Left ventricle myocardium inferior (tissue), 1 donor: Measurements from ENCODE around the gene NUP133. TPM values are rescaled to one million over a fixed set of nuclear protein-coding genes. Genes with fewer than 3 reads are reported as not detected.
A peak's percentile ranks its signal among the peaks of the same experiment; 100 is the strongest.
"Not testable (repeated sequence)": the region's sequence is repeated elsewhere in the genome, so short reads cannot be mapped to it uniquely, and the experiment has no call there.

Experiments
- DNase-seq: peaks from one replicate; pipeline ENCODE4 v3.0.0-alpha.2; 2020
- H3K27ac ChIP-seq: fragments of 200-600 bp; replicated peaks from 2 replicates; pipeline ENCODE4 v1.8.0; 2021
- H3K27me3 ChIP-seq: fragments of 200-600 bp; 2 replicates; pipeline ENCODE4 v1.8.0; 2021; ENCODE audit warnings: low read depth
- H3K36me3 ChIP-seq: fragments of 200-600 bp; 2 replicates; pipeline ENCODE4 v1.8.0; 2021
- H3K4me1 ChIP-seq: fragments of 200-600 bp; 2 replicates; pipeline ENCODE4 v1.8.0; 2021
- H3K4me3 ChIP-seq: fragments of 200-600 bp; 2 replicates; pipeline ENCODE4 v1.8.0; 2021; ENCODE audit warnings: mild to moderate bottlenecking, moderate library complexity
- H3K9me3 ChIP-seq: fragments of 200-600 bp; replicated peaks from 2 replicates; pipeline ENCODE4 v1.8.0; 2021
- intact Hi-C: fragments of 100-400 bp; cut with micrococcal nuclease; formaldehyde crosslinking; loops from one replicate; pipeline ENCODE4 v1.11.0; 2022
- total RNA-seq: library from RNA; stranded (reverse); fragmentation: NEBNext Ultra II Directional; extraction: Animal tissue kit (Norgen Biotek cat#: 25700); gene quantifications from one replicate; pipeline ENCODE4 v1.2.1, GENCODE V29; 2021
- TF ChIP-seq, protein P1 (sequence below): fragments of 200-600 bp; IDR thresholded peaks from 2 replicates; pipeline ENCODE4 v1.8.0; 2021; ENCODE audit warnings: antibody characterized with exemption, mild to moderate bottlenecking, borderline replicate concordance
- donor health status: DM: no; HTN: yes; CAD: no; lungs with severe emphysema.

The NUP133 gene
- total RNA-seq, 1 donor from 2014 or later = 31.3 TPM

DNA sequence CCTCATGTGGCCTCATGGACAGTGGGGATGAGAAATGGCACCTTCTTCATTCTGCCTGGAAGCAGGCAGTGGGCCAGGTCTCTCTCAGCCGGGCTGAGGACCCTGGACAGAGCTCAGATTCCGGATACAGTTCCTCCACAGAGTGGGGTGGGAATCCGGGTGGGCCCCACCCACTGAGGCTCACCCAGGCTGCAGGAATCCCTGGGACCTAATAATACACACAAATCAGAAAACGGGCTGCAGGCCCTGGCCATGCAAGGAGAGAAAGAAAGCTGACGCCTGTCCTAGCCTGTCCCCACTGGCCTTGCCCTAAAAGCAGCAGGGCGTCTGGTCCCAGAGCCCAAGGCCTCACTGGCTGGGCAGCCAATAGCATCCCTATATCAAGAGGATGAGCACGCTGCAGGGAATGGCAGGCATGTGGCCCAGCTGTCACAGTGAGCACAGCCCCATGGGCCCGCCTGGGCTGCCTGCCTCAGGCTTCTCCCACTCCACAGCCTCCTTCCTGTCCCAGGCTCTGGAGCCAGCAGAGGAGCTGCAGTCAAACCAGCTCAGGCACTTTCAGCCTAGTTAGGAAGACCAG lies 99.6 kb downstream of the NUP133 start:
- no peak overlapping the region for H3K4me3 ChIP-seq
- DNase-seq = peak; percentile 68
- no peaks in the 10 kb centered on the region for H3K36me3 ChIP-seq
- TF ChIP-seq, protein P1, sequence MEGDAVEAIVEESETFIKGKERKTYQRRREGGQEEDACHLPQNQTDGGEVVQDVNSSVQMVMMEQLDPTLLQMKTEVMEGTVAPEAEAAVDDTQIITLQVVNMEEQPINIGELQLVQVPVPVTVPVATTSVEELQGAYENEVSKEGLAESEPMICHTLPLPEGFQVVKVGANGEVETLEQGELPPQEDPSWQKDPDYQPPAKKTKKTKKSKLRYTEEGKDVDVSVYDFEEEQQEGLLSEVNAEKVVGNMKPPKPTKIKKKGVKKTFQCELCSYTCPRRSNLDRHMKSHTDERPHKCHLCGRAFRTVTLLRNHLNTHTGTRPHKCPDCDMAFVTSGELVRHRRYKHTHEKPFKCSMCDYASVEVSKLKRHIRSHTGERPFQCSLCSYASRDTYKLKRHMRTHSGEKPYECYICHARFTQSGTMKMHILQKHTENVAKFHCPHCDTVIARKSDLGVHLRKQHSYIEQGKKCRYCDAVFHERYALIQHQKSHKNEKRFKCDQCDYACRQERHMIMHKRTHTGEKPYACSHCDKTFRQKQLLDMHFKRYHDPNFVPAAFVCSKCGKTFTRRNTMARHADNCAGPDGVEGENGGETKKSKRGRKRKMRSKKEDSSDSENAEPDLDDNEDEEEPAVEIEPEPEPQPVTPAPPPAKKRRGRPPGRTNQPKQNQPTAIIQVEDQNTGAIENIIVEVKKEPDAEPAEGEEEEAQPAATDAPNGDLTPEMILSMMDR = no peak
- peak overlapping the region; percentile 92 for H3K27ac ChIP-seq
- H3K4me1 ChIP-seq = peaks cover 53% of the 10 kb centered on the region
- H3K27me3 ChIP-seq = peaks cover 88% of the 10 kb centered on the region
- intact Hi-C loops = no loop called here
- H3K9me3 ChIP-seq = no peaks in the 10 kb centered on the region

DNA sequence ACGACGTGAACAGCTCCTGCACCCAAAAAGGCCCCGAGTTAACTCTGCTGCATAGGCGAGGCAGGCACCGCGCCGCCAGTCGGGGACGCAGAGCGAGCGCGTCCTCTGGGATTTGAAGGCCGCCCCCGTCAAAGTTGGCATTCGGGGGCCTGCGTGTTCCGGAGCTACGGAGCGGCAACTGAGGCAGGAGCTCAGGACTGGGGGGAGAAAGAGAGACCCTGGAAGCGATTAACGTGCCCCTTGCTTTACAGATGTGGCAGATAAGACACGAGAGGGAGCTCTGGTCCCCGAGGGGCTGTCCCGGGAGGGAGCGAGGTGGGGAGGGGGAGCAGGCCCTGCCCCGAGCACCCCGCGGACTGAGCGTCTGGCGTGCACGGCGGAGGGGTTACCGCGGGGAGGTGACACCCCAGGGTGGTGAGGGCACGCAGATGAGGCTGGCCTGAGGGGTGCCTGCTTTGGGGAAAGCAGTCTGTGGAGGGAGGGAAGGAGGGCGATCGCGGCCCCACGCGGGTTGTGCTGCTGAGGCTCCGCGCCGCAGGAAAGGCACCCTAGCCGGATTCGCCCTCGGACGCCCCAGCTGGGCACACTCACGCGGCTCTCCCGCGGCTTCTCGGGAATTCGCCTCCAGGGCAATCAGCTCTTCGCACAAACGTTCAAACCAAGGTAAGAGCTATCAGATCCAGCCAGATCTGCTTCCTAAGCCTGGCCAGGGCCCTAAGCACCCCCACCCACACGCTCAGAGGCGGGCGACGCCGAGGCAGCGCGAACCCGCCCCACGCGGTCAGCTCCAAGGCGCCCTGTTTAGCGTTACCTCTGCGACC lies 100.7 kb downstream of the NUP133 start:
- Histone ChIP-seq H3K36me3 (no peaks in the 10 kb centered on the region), H3K4me1 (peaks cover 53% of the 10 kb centered on the region), H3K9me3 (no peaks in the 10 kb centered on the region), H3K4me3 (peak overlapping the region; percentile 47), H3K27me3 (peaks cover 89% of the 10 kb centered on the region), H3K27ac (peak overlapping the region; percentile 92)
- intact Hi-C loops = no loop called here
- TF ChIP-seq, protein P1 = no peak
- DNase-seq = no peak

- peaks cover 92% of the 10 kb centered on the region for H3K27me3 ChIP-seq
- TF ChIP-seq, protein P1 = no peak
- DNase-seq = no peak
- no peaks in the 10 kb centered on the region for H3K9me3 ChIP-seq
- H3K4me1 ChIP-seq = peaks cover 48% of the 10 kb centered on the region
- no peak overlapping the region for H3K27ac ChIP-seq
- intact Hi-C loops = no loop called here
- H3K36me3 ChIP-seq = no peaks in the 10 kb centered on the region
- H3K4me3 ChIP-seq = peak overlapping the region; percentile 47
Observed at GRCh38 chr1:229406798-229407197, 101.3 kb downstream of the NUP133 start.

DNA sequence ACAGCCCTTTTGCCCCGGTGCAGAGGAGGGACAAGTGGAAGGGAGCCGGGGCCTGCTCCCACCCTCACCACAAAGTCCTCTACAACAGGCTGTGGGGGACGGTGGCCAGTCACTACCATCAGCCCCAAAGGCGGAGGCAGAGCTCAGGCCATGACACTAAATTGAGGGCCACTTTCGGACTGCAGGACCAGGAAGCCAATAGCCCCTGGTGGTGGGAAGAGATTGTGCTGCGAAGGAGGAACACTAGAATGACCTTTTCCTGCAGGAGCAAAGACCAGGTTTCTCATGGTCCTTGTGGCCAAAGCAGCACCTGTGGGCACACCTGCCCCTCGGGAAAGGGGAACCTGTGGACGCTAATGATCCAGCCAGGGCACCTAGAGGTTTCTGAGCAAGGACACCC lies 104.6 kb downstream of the NUP133 start:
- Histone ChIP-seq H3K36me3 (no peaks in the 10 kb centered on the region), H3K4me1 (peaks cover 18% of the 10 kb centered on the region), H3K27me3 (peaks cover 79% of the 10 kb centered on the region), H3K27ac (no peak overlapping the region), H3K4me3 (no peak overlapping the region), H3K9me3 (no peaks in the 10 kb centered on the region)
- DNase-seq = no peak
- TF ChIP-seq, protein P1 = no peak
- intact Hi-C loops = no loop called here

GRCh38 chr1:229402993-229403392 lies 105.1 kb downstream of the NUP133 start:
- intact Hi-C loops = no loop called here
- TF ChIP-seq, protein P1 = no peak
- Histone ChIP-seq H3K27ac (no peak overlapping the region), H3K4me3 (no peak overlapping the region), H3K9me3 (no peaks in the 10 kb centered on the region), H3K36me3 (no peaks in the 10 kb centered on the region), H3K27me3 (peaks cover 73% of the 10 kb centered on the region), H3K4me1 (peaks cover 12% of the 10 kb centered on the region)
- no peak for DNase-seq

DNA sequence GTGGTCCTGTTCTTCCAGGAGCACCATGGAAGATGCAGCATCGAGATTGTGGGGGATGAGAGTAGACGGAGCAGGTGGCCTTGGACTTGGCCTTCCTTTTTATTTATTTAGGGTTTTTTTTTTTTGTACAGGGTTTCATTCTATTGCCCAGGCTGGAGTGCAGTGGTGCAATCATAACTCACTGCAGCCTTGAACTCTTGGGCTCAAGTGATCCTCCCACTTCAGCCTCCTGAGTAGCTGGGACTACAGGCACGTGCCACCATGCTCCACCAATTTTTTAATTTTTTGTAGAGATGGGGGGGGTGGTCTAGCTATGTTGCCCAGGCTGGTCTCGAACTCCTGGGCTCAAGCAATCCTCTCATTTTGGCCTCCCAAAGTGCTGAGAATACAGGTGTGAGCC lies 105.8 kb downstream of the NUP133 start:
- DNase-seq, H3K4me1 ChIP-seq, H3K36me3 ChIP-seq, H3K27ac ChIP-seq, H3K4me3 ChIP-seq, H3K9me3 ChIP-seq, intact Hi-C loops: not testable (repeated sequence)
- peaks cover 67% of the 10 kb centered on the region for H3K27me3 ChIP-seq
